22Rv1 (cell line): ENCODE results near the gene EMP1.
A peak's percentile ranks its signal among the peaks of the same experiment; 100 is the strongest.

Experiments used
- H3K27ac ChIP-seq: fragments of 450-650 bp; 2 replicates; pipeline ENCODE4 v1.5.1; 2017
- ZFX ChIP-seq: fragments of 450-650 bp; IDR thresholded peaks from 2 replicates; pipeline ENCODE4 v1.6.1; 2017; ENCODE audit warnings: antibody characterized with exemption, borderline replicate concordance
- TF ChIP-seq, protein P1 (sequence below): fragments of 450-650 bp; IDR thresholded peaks from 2 replicates; pipeline ENCODE4 v1.5.1; 2017; ENCODE audit warnings: mild to moderate bottlenecking

The EMP1 gene, protein sequence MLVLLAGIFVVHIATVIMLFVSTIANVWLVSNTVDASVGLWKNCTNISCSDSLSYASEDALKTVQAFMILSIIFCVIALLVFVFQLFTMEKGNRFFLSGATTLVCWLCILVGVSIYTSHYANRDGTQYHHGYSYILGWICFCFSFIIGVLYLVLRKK

DNA sequence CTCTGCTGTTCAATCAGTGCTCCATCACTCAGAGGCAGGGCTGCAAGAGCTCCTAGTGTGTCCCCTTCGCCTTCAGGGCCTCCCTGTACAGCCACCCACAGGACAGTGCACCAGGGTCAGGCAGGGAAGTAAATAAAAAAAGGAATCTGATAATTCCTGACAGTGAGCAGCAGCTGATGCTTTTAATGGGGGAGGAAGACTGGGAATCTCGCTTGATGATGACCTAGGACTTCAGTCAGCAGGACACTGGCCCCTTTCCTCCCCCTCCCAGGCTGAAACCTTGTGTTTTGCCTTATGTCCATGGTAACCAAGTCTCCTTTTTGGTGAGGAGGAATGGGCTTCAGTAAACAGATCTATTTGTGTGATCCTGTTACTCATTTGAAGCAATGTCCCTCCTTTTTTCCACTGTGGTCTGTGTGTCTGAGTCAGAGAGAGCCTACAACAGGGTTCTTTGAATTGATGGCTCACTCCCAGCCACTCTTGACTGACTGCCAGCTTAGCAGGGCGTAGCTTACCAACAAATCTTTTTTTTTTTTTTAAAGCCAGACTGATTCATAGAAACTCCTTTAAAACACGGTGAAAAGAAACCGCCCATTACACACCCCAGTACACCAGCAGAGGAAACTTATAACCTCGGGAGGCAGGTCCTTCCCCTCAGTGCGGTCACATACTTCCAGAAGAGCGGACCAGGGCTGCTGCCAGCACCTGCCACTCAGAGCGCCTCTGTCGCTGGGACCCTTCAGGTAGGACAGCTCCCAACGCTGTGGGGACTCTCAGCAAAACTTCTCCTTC lies at the start of gene EMP1:
Gene EMP1, plus strand, starts transcription at position 597 of the 792 bp plus-strand sequence. CDS start 14,785 bp downstream, outside the sequence.
- peak within 1 kb of the TSS; percentile 9 for H3K27ac ChIP-seq
- TF ChIP-seq, protein P1, sequence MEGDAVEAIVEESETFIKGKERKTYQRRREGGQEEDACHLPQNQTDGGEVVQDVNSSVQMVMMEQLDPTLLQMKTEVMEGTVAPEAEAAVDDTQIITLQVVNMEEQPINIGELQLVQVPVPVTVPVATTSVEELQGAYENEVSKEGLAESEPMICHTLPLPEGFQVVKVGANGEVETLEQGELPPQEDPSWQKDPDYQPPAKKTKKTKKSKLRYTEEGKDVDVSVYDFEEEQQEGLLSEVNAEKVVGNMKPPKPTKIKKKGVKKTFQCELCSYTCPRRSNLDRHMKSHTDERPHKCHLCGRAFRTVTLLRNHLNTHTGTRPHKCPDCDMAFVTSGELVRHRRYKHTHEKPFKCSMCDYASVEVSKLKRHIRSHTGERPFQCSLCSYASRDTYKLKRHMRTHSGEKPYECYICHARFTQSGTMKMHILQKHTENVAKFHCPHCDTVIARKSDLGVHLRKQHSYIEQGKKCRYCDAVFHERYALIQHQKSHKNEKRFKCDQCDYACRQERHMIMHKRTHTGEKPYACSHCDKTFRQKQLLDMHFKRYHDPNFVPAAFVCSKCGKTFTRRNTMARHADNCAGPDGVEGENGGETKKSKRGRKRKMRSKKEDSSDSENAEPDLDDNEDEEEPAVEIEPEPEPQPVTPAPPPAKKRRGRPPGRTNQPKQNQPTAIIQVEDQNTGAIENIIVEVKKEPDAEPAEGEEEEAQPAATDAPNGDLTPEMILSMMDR: no peak
- TF ChIP-seq ZFX: no peak

DNA sequence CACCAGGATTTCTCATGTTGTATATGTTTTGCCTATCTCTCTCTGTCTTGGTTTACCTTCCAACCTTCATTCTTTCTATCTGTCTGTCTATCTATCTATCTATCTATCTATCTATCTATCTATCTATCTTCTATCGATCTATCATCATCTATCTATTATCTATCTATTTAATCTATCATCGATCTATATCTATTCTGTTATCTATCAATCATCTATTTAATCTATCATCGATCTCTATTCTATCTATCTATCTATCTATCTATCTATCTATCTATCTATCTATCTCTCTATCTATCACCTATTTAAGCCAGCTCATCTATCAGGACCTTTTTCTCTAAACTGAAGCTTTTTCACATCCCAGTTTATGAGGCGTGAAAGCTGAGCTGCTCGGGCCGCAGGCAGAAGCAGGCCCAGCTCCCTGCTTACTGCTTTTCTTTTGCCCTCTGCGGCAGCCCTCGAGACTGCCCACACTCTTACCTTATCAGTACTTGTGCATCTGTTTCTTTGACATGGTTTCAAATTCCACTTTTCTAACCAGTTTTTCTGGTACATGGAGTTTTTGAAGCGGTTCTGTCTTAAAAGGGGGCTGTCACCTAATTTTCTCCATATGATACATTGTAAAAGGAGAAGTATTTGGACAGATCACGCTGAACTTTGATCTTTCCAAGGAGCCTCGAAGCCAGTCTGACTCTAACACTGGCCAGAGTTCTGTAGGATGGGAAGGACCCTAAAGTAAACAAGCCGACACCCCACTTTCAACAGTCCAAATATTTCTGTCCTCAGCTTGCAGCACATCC lies 48.6 kb upstream of the EMP1 start:
- H3K27ac ChIP-seq: no peak overlapping the region
- TF ChIP-seq ZFX: no peak
- TF ChIP-seq, protein P1: no peak

DNA sequence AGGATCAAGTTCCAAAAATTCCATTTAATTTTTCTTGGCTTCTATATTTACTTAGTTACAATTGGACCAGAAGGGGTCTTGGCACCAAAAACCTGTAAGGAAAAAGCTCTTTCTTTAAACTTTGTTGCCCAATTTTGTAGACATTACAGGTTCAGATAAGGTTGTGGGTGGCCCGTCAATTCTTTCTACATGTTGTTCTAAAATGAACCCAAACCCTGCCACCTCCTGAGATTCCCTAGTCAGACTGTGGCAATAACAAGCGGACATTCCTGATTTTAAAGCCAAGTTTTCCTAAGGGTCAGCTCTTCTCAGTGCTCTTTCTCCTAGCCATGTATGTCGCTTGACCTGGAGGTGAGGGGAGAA lies 48.1 kb upstream of the EMP1 start:
- TF ChIP-seq, protein P1: no peak
- no peak for TF ChIP-seq ZFX
- H3K27ac ChIP-seq: no peak overlapping the region

DNA sequence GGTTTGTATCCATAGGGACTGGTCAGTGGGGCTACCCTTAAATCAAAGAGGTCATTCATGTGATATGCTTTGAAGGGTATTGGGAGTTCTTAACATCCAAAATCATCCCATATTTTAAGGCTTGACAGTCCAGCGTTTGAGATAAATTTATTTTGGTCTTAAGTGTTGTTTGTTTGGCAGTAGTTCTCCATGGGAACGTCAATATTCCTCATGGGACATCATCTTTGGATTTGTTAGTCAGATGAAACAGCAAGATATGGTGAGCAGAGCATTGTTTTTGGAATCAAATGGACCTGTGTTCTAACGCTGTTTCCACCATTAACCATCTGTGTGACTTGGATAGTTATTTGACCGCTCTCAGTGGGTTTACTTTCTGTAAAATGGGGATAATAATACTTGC lies 47.1 kb upstream of the EMP1 start:
- no peak for TF ChIP-seq ZFX
- TF ChIP-seq, protein P1: no peak
- no peak overlapping the region for H3K27ac ChIP-seq

DNA sequence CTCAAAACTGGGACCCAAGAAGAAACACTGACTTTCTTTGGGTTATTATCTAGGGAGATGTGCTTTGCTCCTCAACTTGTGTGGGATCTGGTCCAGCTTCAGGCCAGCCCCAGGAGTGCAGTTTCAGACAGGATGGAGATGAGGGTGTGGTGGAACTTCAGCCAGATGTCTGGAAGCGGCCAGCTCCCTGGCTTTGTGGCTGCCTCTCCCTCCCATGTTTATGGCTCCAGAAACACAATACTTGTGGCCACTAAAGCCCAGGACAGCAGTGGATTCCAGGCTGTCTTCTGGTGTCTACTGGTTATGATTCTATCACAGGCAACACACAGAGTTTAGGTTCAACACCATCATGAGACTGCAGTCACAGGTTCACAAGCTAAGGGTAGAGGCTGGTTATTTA lies 44.2 kb upstream of the EMP1 start:
- no peak overlapping the region for H3K27ac ChIP-seq
- TF ChIP-seq, protein P1: no peak
- no peak for TF ChIP-seq ZFX

DNA sequence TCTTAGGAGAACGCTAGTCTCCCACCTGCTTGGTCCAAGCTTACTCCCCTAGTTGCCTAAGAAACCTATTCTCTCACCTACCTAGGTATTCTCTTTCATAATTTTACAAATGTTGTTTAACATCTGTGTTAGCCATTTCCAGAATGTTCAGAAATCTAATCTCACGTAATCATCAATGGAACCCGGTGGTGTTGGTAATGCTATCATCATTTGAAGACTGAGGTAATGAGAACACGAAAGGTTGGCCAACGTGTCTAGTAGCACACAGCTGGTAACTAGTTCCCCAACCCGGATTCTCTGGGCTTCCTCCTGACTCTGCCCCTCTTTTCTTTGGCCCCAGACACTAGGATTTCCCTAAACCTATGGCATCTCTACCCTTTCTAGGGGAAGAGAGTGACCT lies 43.8 kb upstream of the EMP1 start:
- no peak for TF ChIP-seq ZFX
- TF ChIP-seq, protein P1: no peak
- H3K27ac ChIP-seq: no peak overlapping the region

DNA sequence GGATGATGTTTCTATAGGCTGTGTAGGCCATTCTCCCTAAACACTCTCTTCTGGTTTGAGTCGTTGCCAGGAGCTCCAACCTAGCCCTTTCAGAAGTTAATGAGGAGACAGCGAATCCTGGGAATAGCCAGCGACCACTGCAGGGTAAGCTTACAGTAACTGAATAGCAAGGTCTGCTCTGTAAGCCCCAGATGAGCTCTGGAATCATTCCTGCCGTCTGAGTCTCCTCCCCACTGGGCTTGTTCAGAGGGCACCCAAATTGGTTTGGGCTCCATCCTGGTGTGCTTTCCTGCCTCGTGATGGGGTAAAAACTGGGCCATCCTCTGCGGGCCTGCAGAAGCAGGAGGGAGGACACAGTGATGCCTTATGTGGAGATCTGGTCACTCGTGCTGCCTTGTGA lies 43.3 kb upstream of the EMP1 start:
- H3K27ac ChIP-seq: no peak overlapping the region
- TF ChIP-seq, protein P1: no peak
- no peak for TF ChIP-seq ZFX
